ENCODE results near the gene ANGPTL4.

Gene ANGPTL4

DNA sequence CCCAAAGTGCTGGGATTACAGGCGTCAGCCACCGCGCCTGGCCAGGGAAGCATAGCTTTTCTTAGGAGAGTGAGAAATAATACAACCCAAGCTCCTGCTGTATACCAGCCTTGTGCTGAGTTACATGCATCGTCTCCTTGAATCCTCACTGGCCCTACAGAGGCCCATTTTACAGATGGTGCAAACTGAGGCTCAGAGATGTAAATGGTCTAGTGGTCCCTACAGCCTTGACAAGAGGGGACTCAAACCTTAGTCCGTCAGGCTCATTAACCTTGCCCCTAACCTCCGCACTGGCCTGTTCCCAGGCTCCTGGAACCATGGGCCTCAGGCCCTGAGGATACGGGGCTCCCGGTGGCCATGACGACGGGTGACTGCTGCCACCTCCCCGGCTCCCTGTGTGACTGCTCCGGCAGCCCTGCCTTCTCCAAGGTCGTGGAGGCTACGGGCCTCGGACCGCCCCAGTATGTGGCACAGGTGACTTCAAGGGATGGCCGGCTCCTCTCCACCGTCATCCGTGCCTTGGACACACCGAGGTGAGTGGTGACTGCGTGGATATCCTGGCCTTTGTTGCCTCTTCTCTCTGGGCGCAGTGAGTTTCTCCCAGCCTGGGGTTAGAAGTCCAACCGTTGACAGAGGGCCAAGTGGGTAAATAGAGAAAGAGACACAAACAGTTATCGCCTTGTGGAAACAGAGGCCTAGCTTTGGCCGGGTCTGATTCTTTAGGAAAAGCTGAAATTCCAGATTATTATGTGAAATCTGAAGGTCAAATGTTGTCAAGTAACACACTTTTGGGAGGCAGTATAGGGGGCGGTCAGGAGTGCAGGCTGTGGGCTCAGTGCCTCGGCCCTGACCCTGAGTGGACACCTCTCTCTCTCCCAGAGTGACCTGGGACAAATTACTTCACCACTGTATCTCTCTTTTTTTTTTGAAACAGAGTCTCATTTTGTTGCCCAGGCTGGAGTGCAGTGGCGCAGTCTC is 57.8 kb downstream of the ANGPTL4 start:
- no peak for DNase-seq

DNA sequence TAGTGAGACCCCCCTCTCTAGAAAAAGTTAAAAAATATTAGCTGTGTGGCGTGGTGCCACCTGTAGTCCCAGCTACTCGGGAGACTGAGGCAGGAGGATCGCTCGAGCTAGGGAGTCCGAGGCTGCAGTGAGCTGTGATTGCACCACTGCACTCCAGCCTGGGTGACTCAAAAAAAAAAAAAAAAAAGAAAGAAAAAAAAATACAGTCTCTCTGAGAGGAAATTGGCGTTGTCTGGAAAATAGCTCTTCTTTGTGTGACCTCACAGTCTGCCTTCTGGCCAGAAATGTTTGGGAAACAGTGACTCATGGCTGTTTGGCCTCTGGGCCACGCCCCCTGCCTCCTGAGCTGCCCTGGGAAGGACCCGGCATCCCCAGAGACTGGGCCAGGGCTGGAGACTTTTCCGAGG is 59.9 kb downstream of the ANGPTL4 start:
- no peak for DNase-seq

Measured in activated CD4-positive, CD25-positive, alpha-beta regulatory T cell (primary cell).